IMR-90 (cell line): ENCODE data around the gene SLC7A9. TPM values are rescaled to one million over a fixed set of nuclear protein-coding genes. Genes with fewer than 3 reads are reported as not detected.

Source experiments
- ATAC-seq: fragments of 200-7000 bp; cut with Tn5 transposase; 2 replicates; pipeline ENCODE4 v1.9.1; 2020; ENCODE audit warnings: low read depth, mild to moderate bottlenecking, moderate library complexity
- BruUV-seq: library from RNA; stranded (reverse); fragments of 400-500 nt; replicated peaks from 2 replicates; lab custom pipeline; 2021; lab: Mats Ljungman, UMichigan
- CTCF ChIA-PET: fragments of 300-600 bp; formaldehyde crosslinking; extraction: SDS; loops from one replicate; lab custom pipeline; 2021; ENCODE audit warnings: antibody characterized with exemption; lab: Yijun Ruan, JAX
- POLR2A ChIA-PET: fragments of 300-600 bp; sonication (Branson Sonifier 250); formaldehyde crosslinking; loops from one replicate; lab custom pipeline; 2022; ENCODE audit warnings: antibody characterized with exemption; ENCODE audit not compliant: unreplicated experiment; lab: Charles Lee
- DNase-seq: peaks from one replicate; pipeline ENCODE4 v3.0.0; 2013
- H2AFZ ChIP-seq: replicated peaks from 2 replicates; pipeline ENCODE3; 2013; ENCODE audit warnings: low read length, mild to moderate bottlenecking; ENCODE audit not compliant: poor library complexity
- H2AK5ac ChIP-seq: 2 replicates; pipeline ENCODE4 v1.6.1; 2013; ENCODE audit warnings: low read depth, low read length, inconsistent platforms
- H2AK9ac ChIP-seq: replicated peaks from 2 replicates; pipeline ENCODE3; 2013; ENCODE audit warnings: mild to moderate bottlenecking, low read depth, low read length, moderate library complexity; ENCODE audit not compliant: poor library complexity
- H2BK120ac ChIP-seq: 2 replicates; pipeline ENCODE4 v1.6.1; 2013; ENCODE audit warnings: low read depth, low read length, inconsistent platforms
- H2BK15ac ChIP-seq: 3 replicates; pipeline ENCODE4 v1.6.1; 2013; ENCODE audit warnings: low read depth, low read length, inconsistent platforms
- H2BK20ac ChIP-seq: 2 replicates; pipeline ENCODE4 v1.6.1; 2013; ENCODE audit warnings: low read depth, mild to moderate bottlenecking, inconsistent platforms, low read length, moderate library complexity
- H2BK5ac ChIP-seq: 2 replicates; pipeline ENCODE4 v1.6.1; 2013; ENCODE audit warnings: mild to moderate bottlenecking, low read depth, low read length, inconsistent platforms; ENCODE audit not compliant: poor library complexity, severe bottlenecking
- H3K14ac ChIP-seq: replicated peaks from 2 replicates; pipeline ENCODE4 v1.6.1; 2013; ENCODE audit warnings: low read depth, low read length, inconsistent platforms
- H3K18ac ChIP-seq: 2 replicates; pipeline ENCODE4 v1.6.1; 2013; ENCODE audit warnings: low read depth, low read length, control low read depth
- H3K23ac ChIP-seq: 2 replicates; pipeline ENCODE4 v1.6.1; 2013; ENCODE audit warnings: low read depth, low read length, inconsistent platforms
- H3K27ac ChIP-seq: 2 replicates; pipeline ENCODE4 v1.5.1; 2013; ENCODE audit warnings: mild to moderate bottlenecking, control low read depth, low read length; ENCODE audit not compliant: insufficient read depth
- H3K27me3 ChIP-seq: 2 replicates; pipeline ENCODE4 v1.6.1; 2013; ENCODE audit warnings: low read length; ENCODE audit not compliant: control insufficient read depth, insufficient read depth
- H3K36me3 ChIP-seq: 2 replicates; pipeline ENCODE4 v1.6.1; 2013; ENCODE audit warnings: low read length, mixed read lengths; ENCODE audit not compliant: control insufficient read depth, insufficient read depth
- H3K4ac ChIP-seq: 2 replicates; pipeline ENCODE4 v1.6.1; 2013; ENCODE audit warnings: low read depth, low read length, inconsistent platforms
- H3K4me1 ChIP-seq: 2 replicates; pipeline ENCODE4 v1.6.1; 2013; ENCODE audit warnings: low read length, mixed read lengths; ENCODE audit not compliant: control insufficient read depth, insufficient read depth
- H3K4me2 ChIP-seq: 2 replicates; pipeline ENCODE4 v1.6.1; 2013; ENCODE audit warnings: low read depth, mild to moderate bottlenecking, control low read depth, low read length, moderate library complexity
- H3K4me3 ChIP-seq: 2 replicates; pipeline ENCODE4 v1.5.1; 2013; ENCODE audit warnings: low read depth, mild to moderate bottlenecking, control low read depth, low read length, moderate library complexity; ENCODE audit not compliant: insufficient read depth
- H3K56ac ChIP-seq: 2 replicates; pipeline ENCODE4 v1.6.1; 2013; ENCODE audit warnings: low read length, inconsistent platforms; ENCODE audit not compliant: insufficient read depth; ENCODE audit errors: extremely low read depth
- H3K79me1 ChIP-seq, 2 experiments: 2 replicates each; pipeline ENCODE4 v1.6.1; 2013; ENCODE audit warnings: low read length in 2 of 2, inconsistent platforms in 1 of 2, low read depth in 1 of 2
- H3K9ac ChIP-seq: 2 replicates; pipeline ENCODE4 v1.6.1; 2013; ENCODE audit warnings: low read depth, low read length, control low read depth
- H3K9me1 ChIP-seq: 2 replicates; pipeline ENCODE4 v1.6.1; 2013; ENCODE audit warnings: low read length, inconsistent platforms; ENCODE audit not compliant: insufficient read depth
- H3K9me3 ChIP-seq: 2 replicates; pipeline ENCODE4 v1.6.1; 2013; ENCODE audit warnings: low read length; ENCODE audit not compliant: control insufficient read depth, insufficient read depth
- H4K20me1 ChIP-seq: 2 replicates; pipeline ENCODE4 v1.6.1; 2013; ENCODE audit warnings: low read length, inconsistent platforms; ENCODE audit not compliant: insufficient read depth
- H4K5ac ChIP-seq: 2 replicates; pipeline ENCODE4 v1.6.1; 2013; ENCODE audit warnings: mild to moderate bottlenecking, low read depth, low read length, control low read depth
- H4K8ac ChIP-seq, 2 experiments: 2 replicates each; pipeline ENCODE4 v1.6.1; 2013; ENCODE audit warnings: low read depth in 2 of 2, low read length in 2 of 2, control low read depth in 1 of 2, inconsistent platforms in 1 of 2
- H4K91ac ChIP-seq: 2 replicates; pipeline ENCODE4 v1.6.1; 2013; ENCODE audit warnings: low read depth, low read length, inconsistent platforms; ENCODE audit not compliant: insufficient read depth
- BHLHE40 ChIP-seq: fragments of 150-350 bp; IDR thresholded peaks from 2 replicates; pipeline ENCODE4 v1.6.1; 2016; ENCODE audit warnings: mild to moderate bottlenecking, low read depth, low read length
- CEBPB ChIP-seq: IDR thresholded peaks from 2 replicates; pipeline ENCODE4 v1.6.1; 2012; ENCODE audit warnings: low read depth, low read length, improper control_type of control experiment
- CHD1 ChIP-seq: IDR thresholded peaks from 2 replicates; pipeline ENCODE4 v1.6.1; 2012; ENCODE audit warnings: low read depth, low read length, improper control_type of control experiment
- CTCF ChIP-seq: conservative IDR thresholded peaks from 2 replicates; pipeline ENCODE4 v1.5.1; 2012; ENCODE audit warnings: mild to moderate bottlenecking, low read depth, low read length, improper control_type of control experiment
- ELK1 ChIP-seq: fragments of 150-350 bp; IDR thresholded peaks from 2 replicates; pipeline ENCODE4 v1.6.1; 2016; ENCODE audit warnings: low read depth, mild to moderate bottlenecking, low read length, moderate library complexity, borderline replicate concordance
- FOS ChIP-seq: fragments of 150-350 bp; IDR thresholded peaks from 2 replicates; pipeline ENCODE4 v1.6.1; 2016; ENCODE audit warnings: low read depth, low read length
- MAFK ChIP-seq: IDR thresholded peaks from 2 replicates; pipeline ENCODE4 v1.6.1; 2012; ENCODE audit warnings: low read depth, low read length, improper control_type of control experiment
- MAZ ChIP-seq: IDR thresholded peaks from 2 replicates; pipeline ENCODE4 v1.6.1; 2012; ENCODE audit warnings: low read depth, mild to moderate bottlenecking, low read length, improper control_type of control experiment, moderate library complexity, borderline replicate concordance
- MXI1 ChIP-seq: IDR thresholded peaks from 2 replicates; pipeline ENCODE4 v1.6.1; 2012; ENCODE audit warnings: low read depth, mild to moderate bottlenecking, low read length, moderate library complexity, borderline replicate concordance
- NFE2L2 ChIP-seq: fragments of 150-350 bp; IDR thresholded peaks from 2 replicates; pipeline ENCODE4 v1.6.1; 2016; ENCODE audit warnings: low read depth, mild to moderate bottlenecking, low read length
- POLR2A ChIP-seq: IDR thresholded peaks from 2 replicates; pipeline ENCODE4 v1.6.1; 2012; ENCODE audit warnings: mild to moderate bottlenecking, low read depth, low read length
- RAD21 ChIP-seq: IDR thresholded peaks from 2 replicates; pipeline ENCODE4 v1.6.1; 2012; ENCODE audit warnings: low read length, improper control_type of control experiment
- RCOR1 ChIP-seq: IDR thresholded peaks from 2 replicates; pipeline ENCODE4 v1.6.1; 2012; ENCODE audit warnings: mild to moderate bottlenecking, low read length, improper control_type of control experiment; ENCODE audit not compliant: insufficient replicate concordance
- RFX5 ChIP-seq: IDR thresholded peaks from 2 replicates; pipeline ENCODE4 v1.8.0; 2012; ENCODE audit warnings: low read depth, mild to moderate bottlenecking, low read length, moderate library complexity
- SMC3 ChIP-seq: fragments of 150-350 bp; IDR thresholded peaks from 2 replicates; pipeline ENCODE4 v1.6.1; 2016; ENCODE audit warnings: low read depth, mild to moderate bottlenecking, antibody characterized with exemption, low read length, moderate library complexity
- USF2 ChIP-seq: fragments of 150-350 bp; IDR thresholded peaks from 2 replicates; pipeline ENCODE4 v1.6.1; 2017; ENCODE audit warnings: mild to moderate bottlenecking, antibody characterized with exemption, low read length, low read depth
- whole genome bisulfite sequencing, 2 experiments: methylation state at CpG; one replicate each; pipeline versions ENCODE4 v1.1.5 to v1.1.7; 2013; ENCODE audit warnings: missing lambda C conversion rate in 2 of 2; ENCODE audit not compliant: insufficient read length in 1 of 2; ENCODE audit errors: extremely low coverage in 2 of 2; 5-methylcytosine and 5-hydroxymethylcytosine counted together
- dilution Hi-C: fragments of 300-500 bp; cut with HindIII; formaldehyde crosslinking; loops from one replicate; pipeline ENCODE4 v1.14.3; 2018; ENCODE audit warnings: low sequenced_read_pairs; ENCODE audit not compliant: unreplicated experiment
- in situ Hi-C: fragments of 300-500 bp; cut with MboI; formaldehyde crosslinking; loops from 3 replicates; pipeline ENCODE4 v1.14.3; 2019; ENCODE audit warnings: low sequenced_read_pairs, inconsistent platforms, mixed read lengths
- intact Hi-C: fragments of 100-400 bp; cut with micrococcal nuclease; formaldehyde crosslinking; loops from 2 replicates; pipeline ENCODE4 v1.10.0; 2022
- polyA plus RNA-seq, 3 experiments: library from polyadenylated mRNA; depleted of rRNA; stranded (reverse); fragments of >200 nt; gene quantifications; 2 replicates each; pipeline ENCODE4 v1.2.3, GENCODE V29; 2012; ENCODE audit warnings: low replicate concordance in 1 of 3
- total RNA-seq: library from RNA; depleted of rRNA; stranded (reverse); fragments of >200 nt; gene quantifications from 2 replicates; pipeline ENCODE4 v1.2.3, GENCODE V29; 2012

Gene SLC7A9
- total and polyA plus RNA-seq, 2 of the 4 experiments (the other 2 are of a cell fraction): not detected

GRCh38 chr19:32863301-32863700, 6.3 kb downstream of the SLC7A9 start:
- no peaks in the 10 kb centered on the region for H4K20me1 ChIP-seq
- H3K4me3 ChIP-seq: no peak overlapping the region
- ATAC-seq (no peak), DNase-seq (no peak)
- H2AK9ac ChIP-seq: no peak overlapping the region
- H3K4me2 ChIP-seq: no peak overlapping the region
- H4K91ac ChIP-seq: no peak overlapping the region
- H3K9me1 ChIP-seq: no peaks in the 10 kb centered on the region
- TF ChIP-seq SMC3: no peak
- no peak for TF ChIP-seq NFE2L2
- no peak for TF ChIP-seq BHLHE40
- TF ChIP-seq MXI1: no peak
- no peak for TF ChIP-seq RCOR1
- TF ChIP-seq RAD21: no peak
- no peak for TF ChIP-seq FOS
- no peak for TF ChIP-seq CTCF
- TF ChIP-seq MAZ: no peak
- no peak for TF ChIP-seq RFX5
- no peak for TF ChIP-seq CEBPB
- TF ChIP-seq CHD1: no peak
- no peak for TF ChIP-seq ELK1
- no peak for TF ChIP-seq POLR2A
- TF ChIP-seq MAFK: no peak
- no peak for TF ChIP-seq USF2
- H3K14ac ChIP-seq: no peak overlapping the region
- H2BK20ac ChIP-seq: no peak overlapping the region
- no TSS peak for BruUV-seq
- H3K23ac ChIP-seq: no peak overlapping the region
- no peak overlapping the region for H4K8ac ChIP-seq
- no peak overlapping the region for H2AFZ ChIP-seq
- no peak overlapping the region for H3K27ac ChIP-seq
- H3K36me3 ChIP-seq: no peaks in the 10 kb centered on the region
- intact Hi-C loops: no loop called here
- CTCF ChIA-PET: no interaction called here
- no peaks in the 10 kb centered on the region for H3K27me3 ChIP-seq
- H2BK120ac ChIP-seq: no peak overlapping the region
- in situ Hi-C loops: no loop called here
- no peak overlapping the region for H3K18ac ChIP-seq
- no peak overlapping the region for H3K56ac ChIP-seq
- WGBS, 2 experiments: 80% methylated on average over 1 of the region's 8 CpGs; no CpG with 5 or more reads in 1 of the 2 experiments
- no peak overlapping the region for H2BK5ac ChIP-seq
- no peaks in the 10 kb centered on the region for H3K9me3 ChIP-seq
- no peak overlapping the region for H2AK5ac ChIP-seq
- H2BK15ac ChIP-seq: no peak overlapping the region
- H3K9ac ChIP-seq: no peak overlapping the region
- H3K4me1 ChIP-seq: no peaks in the 10 kb centered on the region
- dilution Hi-C loops: no loop called here
- no peaks in the 10 kb centered on the region for H3K79me1 ChIP-seq
- no peak overlapping the region for H4K5ac ChIP-seq
- POLR2A ChIA-PET: no interaction called here
- no peak overlapping the region for H3K4ac ChIP-seq
